Measurements from ENCODE around the gene REXO5. TPM values are rescaled to one million over a fixed set of nuclear protein-coding genes. Genes with fewer than 3 reads are reported as not detected.

Gene REXO5
- total RNA-seq, 2 experiments from 2014 or later, result 26.5 to 38.9 TPM

GRCh38 chr16:20826039-20826566, 19.8 kb downstream of the REXO5 start:
- H3K79me2 ChIP-seq (ENCODE audit: insufficient read depth, low read depth, low read length), result no peaks in the 10 kb centered on the region
- intact Hi-C loops (cut with micrococcal nuclease; ENCODE audit: unreplicated experiment), result no loop called here
- H3K9me3 ChIP-seq (ENCODE audit: low read length), result no peaks in the 10 kb centered on the region
- TF ChIP-seq EZH2phosphoT487 (IDR thresholded peaks at IDR 0.05; ENCODE audit: borderline replicate concordance, low read depth, low read length), result no peak
- TF ChIP-seq, protein P1, sequence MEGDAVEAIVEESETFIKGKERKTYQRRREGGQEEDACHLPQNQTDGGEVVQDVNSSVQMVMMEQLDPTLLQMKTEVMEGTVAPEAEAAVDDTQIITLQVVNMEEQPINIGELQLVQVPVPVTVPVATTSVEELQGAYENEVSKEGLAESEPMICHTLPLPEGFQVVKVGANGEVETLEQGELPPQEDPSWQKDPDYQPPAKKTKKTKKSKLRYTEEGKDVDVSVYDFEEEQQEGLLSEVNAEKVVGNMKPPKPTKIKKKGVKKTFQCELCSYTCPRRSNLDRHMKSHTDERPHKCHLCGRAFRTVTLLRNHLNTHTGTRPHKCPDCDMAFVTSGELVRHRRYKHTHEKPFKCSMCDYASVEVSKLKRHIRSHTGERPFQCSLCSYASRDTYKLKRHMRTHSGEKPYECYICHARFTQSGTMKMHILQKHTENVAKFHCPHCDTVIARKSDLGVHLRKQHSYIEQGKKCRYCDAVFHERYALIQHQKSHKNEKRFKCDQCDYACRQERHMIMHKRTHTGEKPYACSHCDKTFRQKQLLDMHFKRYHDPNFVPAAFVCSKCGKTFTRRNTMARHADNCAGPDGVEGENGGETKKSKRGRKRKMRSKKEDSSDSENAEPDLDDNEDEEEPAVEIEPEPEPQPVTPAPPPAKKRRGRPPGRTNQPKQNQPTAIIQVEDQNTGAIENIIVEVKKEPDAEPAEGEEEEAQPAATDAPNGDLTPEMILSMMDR (conservative IDR thresholded peaks at IDR 0.05; ENCODE audit: low read length), result no peak
- no peak overlapping the region for H2AFZ ChIP-seq (ENCODE audit: low read length)
- no peak overlapping the region for H3K4me3 ChIP-seq (ENCODE audit: low read depth, low read length, poor library complexity, severe bottlenecking)
- H4K20me1 ChIP-seq (ENCODE audit: insufficient read depth, low read length), result no peaks in the 10 kb centered on the region
- POLR2A ChIA-PET, result interaction anchor here (0.6 to 0.7 kb wide), 2 partner anchors 21 to 83 kb away, joined by 3 read pairs; no protein-coding TSS in a partner anchor
- CTCF ChIA-PET (ENCODE audit: unreplicated experiment), result no interaction called here
- BruUV-seq (replicated peaks), result no TSS peak
- H3K9me2 ChIP-seq (ENCODE audit: insufficient read depth, low read length), result no peaks in the 10 kb centered on the region
- H3K36me3 ChIP-seq (ENCODE audit: insufficient read depth, low read length), result peaks cover 59% of the 10 kb centered on the region
- H3K4me1 ChIP-seq (ENCODE audit: insufficient read depth, low read length, poor library complexity, severe bottlenecking), result peaks cover 7% of the 10 kb centered on the region
- no peak for DNase-seq (ENCODE audit: low spot score)
- H3K4me2 ChIP-seq (ENCODE audit: low read length), result no peak overlapping the region
- H3K27ac ChIP-seq (ENCODE audit: low read depth, low read length, poor library complexity, severe bottlenecking), result no peak overlapping the region

DNA sequence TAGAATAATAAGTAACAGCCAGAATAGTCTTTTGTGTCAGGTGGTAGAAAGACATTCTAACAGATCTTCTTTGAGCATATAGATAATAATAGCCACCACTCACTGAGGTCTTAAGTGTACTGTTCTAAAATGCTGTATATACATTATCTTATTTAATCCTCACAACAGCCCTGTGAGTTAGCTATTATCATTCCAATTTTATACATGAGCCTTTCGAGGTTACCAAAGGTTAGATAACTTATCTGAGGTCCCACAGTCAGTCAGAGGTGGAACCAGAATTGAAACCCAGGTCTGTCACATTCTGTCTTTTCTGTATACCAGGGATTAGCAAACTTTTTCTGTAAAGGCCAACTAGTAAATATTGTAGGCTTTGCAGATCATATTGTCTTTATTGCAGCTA, 23.2 kb downstream of the REXO5 start:
- Histone ChIP-seq H3K4me2 (ENCODE audit: low read length) (no peak overlapping the region), H3K27ac (ENCODE audit: low read depth, low read length, poor library complexity, severe bottlenecking) (no peak overlapping the region), H3K9me2 (ENCODE audit: insufficient read depth, low read length) (no peaks in the 10 kb centered on the region), H4K20me1 (ENCODE audit: insufficient read depth, low read length) (no peaks in the 10 kb centered on the region), H3K79me2 (ENCODE audit: insufficient read depth, low read depth, low read length) (no peaks in the 10 kb centered on the region), H3K36me3 (ENCODE audit: insufficient read depth, low read length) (peaks cover 52% of the 10 kb centered on the region), H3K4me1 (ENCODE audit: insufficient read depth, low read length, poor library complexity, severe bottlenecking) (no peaks in the 10 kb centered on the region), H3K4me3 (ENCODE audit: low read depth, low read length, poor library complexity, severe bottlenecking) (no peak overlapping the region), H3K9me3 (ENCODE audit: low read length) (no peaks in the 10 kb centered on the region), H2AFZ (ENCODE audit: low read length) (no peak overlapping the region)
- no peak for TF ChIP-seq EZH2phosphoT487 (IDR thresholded peaks at IDR 0.05; ENCODE audit: borderline replicate concordance, low read depth, low read length)
- TF ChIP-seq, protein P1 (conservative IDR thresholded peaks at IDR 0.05; ENCODE audit: low read length), result no peak
- BruUV-seq (replicated peaks), result no TSS peak
- CTCF ChIA-PET (ENCODE audit: unreplicated experiment), result no interaction called here
- intact Hi-C loops (cut with micrococcal nuclease; ENCODE audit: unreplicated experiment), result no loop called here
- DNase-seq (ENCODE audit: low spot score), result no peak
- POLR2A ChIA-PET, result interaction anchor here (0.6 kb wide), 1 partner anchor 88 kb away, joined by 4 read pairs; no protein-coding TSS in a partner anchor

DNA sequence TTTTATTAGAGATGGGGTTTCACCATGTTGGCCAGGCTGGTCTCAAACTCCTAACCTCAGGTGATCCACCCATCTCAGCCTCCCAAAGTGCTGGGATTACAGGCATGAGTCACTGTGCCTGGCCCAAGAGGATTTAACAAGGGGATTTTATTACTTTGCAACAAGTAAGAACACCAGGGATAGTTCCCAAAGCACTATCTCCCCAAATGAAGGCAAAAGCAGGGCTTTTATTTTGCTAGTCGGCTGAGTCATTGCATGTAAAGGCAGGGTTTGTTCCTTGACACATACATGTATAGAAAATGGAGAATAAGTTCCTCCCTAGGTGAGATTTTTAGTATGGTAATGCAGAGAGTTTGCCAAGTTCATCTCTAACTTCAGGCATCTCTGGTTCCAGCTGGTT, 24.0 kb downstream of the REXO5 start:
- no peak overlapping the region for H3K4me2 ChIP-seq (ENCODE audit: low read length)
- no peaks in the 10 kb centered on the region for H3K9me3 ChIP-seq (ENCODE audit: low read length)
- peaks cover 61% of the 10 kb centered on the region for H3K36me3 ChIP-seq (ENCODE audit: insufficient read depth, low read length)
- no TSS peak for BruUV-seq (replicated peaks)
- H3K27ac ChIP-seq (ENCODE audit: low read depth, low read length, poor library complexity, severe bottlenecking), result no peak overlapping the region
- CTCF ChIA-PET (ENCODE audit: unreplicated experiment), result no interaction called here
- DNase-seq (ENCODE audit: low spot score), result no peak
- TF ChIP-seq, protein P1 (conservative IDR thresholded peaks at IDR 0.05; ENCODE audit: low read length), result no peak
- TF ChIP-seq EZH2phosphoT487 (IDR thresholded peaks at IDR 0.05; ENCODE audit: borderline replicate concordance, low read depth, low read length), result no peak
- H3K4me1 ChIP-seq (ENCODE audit: insufficient read depth, low read length, poor library complexity, severe bottlenecking), result no peaks in the 10 kb centered on the region
- intact Hi-C loops (cut with micrococcal nuclease; ENCODE audit: unreplicated experiment), result no loop called here
- H3K4me3 ChIP-seq (ENCODE audit: low read depth, low read length, poor library complexity, severe bottlenecking), result no peak overlapping the region
- POLR2A ChIA-PET, result interaction anchor here (0.6 kb wide), 1 partner anchor 85 kb away, joined by 3 read pairs; no protein-coding TSS in a partner anchor
- H2AFZ ChIP-seq (ENCODE audit: low read length), result no peak overlapping the region
- H3K79me2 ChIP-seq (ENCODE audit: insufficient read depth, low read depth, low read length), result no peaks in the 10 kb centered on the region
- no peaks in the 10 kb centered on the region for H3K9me2 ChIP-seq (ENCODE audit: insufficient read depth, low read length)
- no peaks in the 10 kb centered on the region for H4K20me1 ChIP-seq (ENCODE audit: insufficient read depth, low read length)
